ENCODE measurements around the gene ZNF497.
A peak's percentile ranks its signal among the peaks of the same experiment; 100 is the strongest.
"Not testable (repeated sequence)": the region's sequence is repeated elsewhere in the genome, so short reads cannot be mapped to it uniquely, and the experiment has no call there.

ZNF497 gene

DNA sequence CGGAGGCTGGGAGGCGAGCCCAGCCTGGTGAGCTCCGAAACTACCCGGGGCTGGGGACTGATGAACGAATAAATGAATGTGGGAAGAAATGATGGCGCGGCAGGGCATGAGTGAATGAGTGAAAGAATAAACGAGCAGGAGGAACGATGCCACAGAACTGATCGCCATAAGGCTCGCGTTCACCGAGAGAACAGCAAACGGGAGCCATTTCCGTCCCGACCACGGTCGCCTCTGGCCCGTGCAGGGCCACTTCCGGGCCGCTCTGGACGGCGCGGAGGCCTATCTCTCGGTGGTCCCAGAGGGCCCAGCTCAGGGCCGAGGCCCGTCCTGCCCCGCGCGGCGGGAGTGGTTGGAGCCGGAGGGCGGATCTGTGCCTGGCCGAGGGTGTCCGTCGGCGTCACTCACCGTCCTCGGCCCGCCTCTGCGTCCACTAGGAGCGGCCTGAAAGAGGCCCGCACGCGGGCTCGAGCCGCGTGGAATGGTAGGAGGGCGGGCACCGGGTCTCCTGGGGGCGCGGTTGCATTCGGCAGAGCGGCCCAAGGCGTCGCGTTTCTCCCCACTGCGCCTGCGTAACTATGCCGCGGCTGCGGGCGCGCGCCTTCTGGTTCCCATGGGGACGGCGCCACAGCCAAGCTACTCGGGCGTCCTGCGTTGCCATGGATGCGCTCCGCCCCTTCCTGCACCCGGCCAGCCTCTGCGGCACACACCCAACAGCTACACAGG is at the start of gene ZNF497:
Gene ZNF497, minus strand, starts transcription at position 480 of the 723 bp plus-strand sequence. CDS start 5,116 bp downstream, outside the sequence.
- DNase-seq (ENCODE audit: insufficient read length, low spot score) (peak; percentile 81), FAIRE-seq (no peak)
- TF ChIP-seq, protein P1, sequence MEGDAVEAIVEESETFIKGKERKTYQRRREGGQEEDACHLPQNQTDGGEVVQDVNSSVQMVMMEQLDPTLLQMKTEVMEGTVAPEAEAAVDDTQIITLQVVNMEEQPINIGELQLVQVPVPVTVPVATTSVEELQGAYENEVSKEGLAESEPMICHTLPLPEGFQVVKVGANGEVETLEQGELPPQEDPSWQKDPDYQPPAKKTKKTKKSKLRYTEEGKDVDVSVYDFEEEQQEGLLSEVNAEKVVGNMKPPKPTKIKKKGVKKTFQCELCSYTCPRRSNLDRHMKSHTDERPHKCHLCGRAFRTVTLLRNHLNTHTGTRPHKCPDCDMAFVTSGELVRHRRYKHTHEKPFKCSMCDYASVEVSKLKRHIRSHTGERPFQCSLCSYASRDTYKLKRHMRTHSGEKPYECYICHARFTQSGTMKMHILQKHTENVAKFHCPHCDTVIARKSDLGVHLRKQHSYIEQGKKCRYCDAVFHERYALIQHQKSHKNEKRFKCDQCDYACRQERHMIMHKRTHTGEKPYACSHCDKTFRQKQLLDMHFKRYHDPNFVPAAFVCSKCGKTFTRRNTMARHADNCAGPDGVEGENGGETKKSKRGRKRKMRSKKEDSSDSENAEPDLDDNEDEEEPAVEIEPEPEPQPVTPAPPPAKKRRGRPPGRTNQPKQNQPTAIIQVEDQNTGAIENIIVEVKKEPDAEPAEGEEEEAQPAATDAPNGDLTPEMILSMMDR (IDR thresholded peaks at IDR 0.05; ENCODE audit: insufficient read depth, missing control alignments), result no peak

DNA sequence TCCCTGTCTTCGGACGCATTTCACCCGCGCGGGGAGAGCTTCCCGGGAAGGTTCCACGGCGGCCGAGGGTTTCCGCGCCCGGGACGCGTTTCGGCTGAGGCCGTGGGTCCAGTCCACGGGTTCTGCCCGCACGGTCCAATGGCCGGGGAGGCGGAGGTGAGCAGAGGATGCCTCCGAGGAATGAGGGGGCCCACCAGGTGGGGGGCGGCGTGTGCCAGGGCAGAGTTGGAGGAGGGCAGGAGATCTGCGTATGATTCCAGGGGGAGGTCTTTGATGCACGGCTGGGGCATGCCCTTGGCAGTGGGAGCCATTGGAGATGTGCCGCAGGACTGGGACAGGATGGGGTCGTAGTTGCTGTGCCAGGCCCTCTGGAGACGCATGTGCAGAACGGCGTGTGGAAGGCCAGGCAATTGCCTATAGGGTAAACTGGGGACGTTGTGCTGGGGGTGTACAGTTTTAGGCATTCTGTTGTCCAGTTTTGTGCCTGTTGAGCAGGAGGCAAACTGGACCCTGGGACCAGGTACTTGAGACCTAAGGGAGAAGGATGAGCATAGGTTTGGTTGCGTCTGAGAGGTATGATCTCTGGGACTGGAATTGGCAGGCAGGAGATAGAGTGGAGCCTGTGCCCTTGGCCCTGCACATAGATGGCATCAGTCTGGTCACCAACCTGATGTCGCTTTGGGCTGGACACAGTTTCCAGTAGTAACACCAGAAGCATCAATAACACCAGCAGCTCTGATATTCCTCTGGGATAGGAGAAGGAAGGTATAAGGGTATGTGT is 46.6 kb upstream of the ZNF497 start:
- TF ChIP-seq, protein P1 (IDR thresholded peaks at IDR 0.05; ENCODE audit: insufficient read depth, missing control alignments), result no peak
- no peak for FAIRE-seq
- no peak for DNase-seq (ENCODE audit: insufficient read length, low spot score)

DNA sequence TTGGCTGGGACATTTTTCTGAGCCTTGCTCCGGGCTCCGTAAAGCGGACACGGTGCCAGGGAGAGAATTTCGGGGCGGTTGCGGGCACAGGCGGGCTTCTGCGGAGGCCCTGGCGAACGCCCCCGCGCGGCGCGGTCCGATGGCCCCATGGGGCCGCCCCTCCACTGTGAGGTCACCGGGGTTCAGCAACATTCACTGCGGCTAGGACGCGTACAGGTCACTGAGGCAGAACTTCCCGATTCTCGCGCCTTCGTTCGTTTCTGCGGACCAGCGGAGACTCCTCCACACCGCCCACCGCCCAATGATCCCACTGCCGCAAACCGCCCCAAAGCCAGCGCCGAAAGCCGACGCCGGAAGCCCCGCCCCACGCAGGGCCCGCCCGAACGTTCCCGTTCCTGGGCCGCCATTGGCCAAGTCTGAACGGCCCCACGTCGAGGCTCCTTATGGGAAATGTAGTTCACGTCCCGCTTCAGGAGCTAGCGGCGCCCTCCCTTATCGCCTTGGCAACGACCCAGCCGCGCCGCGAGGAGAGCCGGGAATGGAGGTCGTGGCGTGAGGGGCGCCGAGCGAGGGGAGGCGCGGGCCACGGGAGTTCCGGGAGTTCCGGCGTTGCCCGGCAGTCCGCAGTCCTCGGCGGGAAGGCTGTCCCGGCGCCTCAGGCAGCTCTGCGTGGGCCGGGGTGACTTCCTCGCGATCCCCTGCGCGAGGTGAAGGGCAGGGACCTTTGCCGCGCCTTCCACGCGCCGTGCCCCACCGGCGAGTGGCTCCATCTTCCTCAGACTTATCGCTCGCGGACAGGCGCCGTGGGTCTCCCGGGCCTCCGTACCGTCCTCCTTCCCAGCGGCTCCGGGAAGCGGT is 45.8 kb upstream of the ZNF497 start, which contains the start of gene ZNF584:
Gene ZNF584, plus strand, starts transcription at position 498 of the 858 bp plus-strand sequence. CDS start 499 bp downstream, outside the sequence.
- TF ChIP-seq, protein P1 (IDR thresholded peaks at IDR 0.05; ENCODE audit: insufficient read depth, missing control alignments), result no peak
- DNase-seq (ENCODE audit: insufficient read length, low spot score) (peak; percentile 58), FAIRE-seq (no peak)

DNA sequence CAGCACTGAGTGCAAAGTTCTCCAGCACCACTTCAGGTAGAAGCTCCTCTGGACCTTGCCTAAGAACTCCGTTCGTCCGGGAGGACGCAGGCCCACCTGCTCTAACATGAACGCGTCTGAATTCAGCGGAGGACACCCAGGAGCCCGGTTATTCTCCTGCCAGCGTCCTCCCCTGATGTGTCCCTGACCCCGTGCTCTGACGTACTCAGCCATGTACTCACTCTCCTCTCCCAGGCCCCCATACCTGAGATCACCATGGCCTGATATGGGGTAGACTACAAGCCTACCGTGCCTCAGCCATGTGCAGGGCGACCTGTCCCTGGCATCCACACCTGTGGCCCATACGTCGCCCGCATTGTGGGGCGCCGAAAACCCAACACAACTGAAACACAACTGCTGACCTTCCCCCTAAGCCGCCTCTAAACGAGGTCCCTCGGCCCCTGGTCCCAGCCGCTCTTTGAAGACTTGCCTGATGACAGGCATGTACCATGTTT is 45.2 kb upstream of the ZNF497 start:
- DNase-seq (ENCODE audit: insufficient read length, low spot score) (no peak), FAIRE-seq (no peak)
- TF ChIP-seq, protein P1 (IDR thresholded peaks at IDR 0.05; ENCODE audit: insufficient read depth, missing control alignments), result no peak

DNA sequence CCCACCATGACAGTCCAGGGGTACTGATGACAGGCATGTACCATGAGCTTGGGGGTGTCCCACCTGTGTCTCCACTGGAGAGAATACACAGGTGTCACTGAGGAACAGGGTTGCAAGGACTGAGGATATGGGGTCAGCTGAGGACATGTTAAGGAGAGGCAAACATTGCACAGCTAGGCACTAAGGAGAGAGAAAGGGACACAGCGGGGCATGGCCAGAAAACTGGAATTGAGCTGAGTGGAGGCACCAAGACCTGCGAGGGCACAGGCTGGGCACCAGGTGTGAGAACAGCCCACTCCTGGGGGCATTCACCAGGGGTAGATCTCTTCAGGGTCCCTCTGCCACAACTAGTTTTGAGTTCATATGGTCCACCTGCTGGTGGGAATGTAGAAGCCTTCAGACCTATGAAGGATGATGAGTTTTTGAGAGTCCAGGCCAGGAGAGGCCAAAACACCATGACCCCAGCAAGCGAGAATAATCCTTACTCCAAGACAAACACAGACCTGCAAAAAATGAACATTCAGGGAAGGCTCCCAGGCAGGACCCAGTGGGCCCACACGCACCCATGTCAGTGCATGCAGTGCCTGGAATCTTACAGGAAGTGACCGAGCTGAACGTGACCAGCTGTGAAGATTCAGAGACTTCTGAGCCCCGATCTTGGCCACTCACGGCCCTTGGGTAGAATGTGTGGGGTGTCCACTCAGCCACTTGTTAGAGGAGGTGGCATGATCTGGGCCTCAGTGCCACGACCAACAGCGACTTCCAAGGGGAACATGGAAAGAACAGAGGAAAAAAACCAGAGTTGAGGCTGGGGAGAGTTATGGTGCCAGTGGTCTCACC is 44.5 kb upstream of the ZNF497 start:
- FAIRE-seq, result no peak
- TF ChIP-seq, protein P1 (IDR thresholded peaks at IDR 0.05; ENCODE audit: insufficient read depth, missing control alignments), result peak; percentile 15
- no peak for DNase-seq (ENCODE audit: insufficient read length, low spot score)

DNA sequence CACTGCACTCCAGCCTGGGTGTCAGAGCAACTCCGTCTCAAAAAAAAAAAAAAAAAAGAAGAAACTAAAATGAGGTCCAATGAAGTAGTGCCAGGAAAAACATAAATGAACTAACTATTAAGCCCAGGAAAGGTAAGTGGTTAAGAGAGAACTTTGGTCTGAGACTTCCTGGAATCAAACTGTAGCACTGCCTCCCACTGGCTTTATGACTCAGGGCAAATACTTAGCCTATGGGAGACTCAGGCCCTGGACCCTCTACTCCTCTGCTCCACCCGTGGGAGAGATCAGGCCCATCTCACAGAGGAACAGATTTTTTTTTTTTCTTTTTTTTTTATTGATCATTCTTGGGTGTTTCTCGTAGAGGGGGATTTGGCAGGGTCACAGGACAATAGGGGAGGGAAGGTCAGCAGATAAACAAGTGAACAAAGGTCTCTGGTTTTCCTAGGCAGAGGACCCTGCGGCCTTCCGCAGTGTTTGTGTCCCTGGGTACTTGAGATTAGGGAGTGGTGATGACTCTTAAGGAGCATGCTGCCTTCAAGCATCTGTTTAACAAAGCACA is 41.4 kb upstream of the ZNF497 start:
- not testable (repeated sequence) for DNase-seq (ENCODE audit: insufficient read length, low spot score); FAIRE-seq
